GM12892 (cell line): Measurements from ENCODE around the gene POU2F2.

Experiments used
- POLR2A ChIP-seq: IDR thresholded peaks from 2 replicates; pipeline ENCODE4 v1.6.1; 2011; ENCODE audit warnings: low read depth, low read length, control low read depth
- POLR2AphosphoS5 ChIP-seq: IDR thresholded peaks from 2 replicates; pipeline ENCODE4 v1.6.1; 2011; ENCODE audit warnings: low read depth, low read length, control low read depth

- TF ChIP-seq POLR2A (no peak), POLR2AphosphoS5 (no peak)
Measured at GRCh38 chr19:42079886-42080763, 52.1 kb downstream of the POU2F2 start.
